Heart left ventricle (tissue), 13 donors: Measurements from ENCODE around the gene ALG9.

Experiments used
- POLR2A ChIP-seq, 2 donors: fragments of 450-650 bp; IDR thresholded peaks; one replicate each; pipeline ENCODE4 v1.6.1; 2017; ENCODE audit warnings: antibody characterized with exemption in 2 of 2, mild to moderate bottlenecking in 2 of 2, moderate library complexity in 2 of 2
- TF ChIP-seq, protein P1 (sequence below), 12 donors: fragments of 200-600 bp; sonication (generic) in 4 of 12; IDR thresholded peaks; one replicate each; pipeline versions ENCODE4 v1.5.0 to v1.8.0; 2018 to 2022; ENCODE audit warnings: antibody characterized with exemption in 12 of 12, mild to moderate bottlenecking in 5 of 12
- donor health status: ischemic (EF 13 %, LVEDD 7.1; RV severe dilation, severe dysfunction).
- donor health status: DM: no; HTN: yes; CAD: no.
- donor health status: DM: no; HTN: no; CAD: no.
- donor health status: ischemic (EF 25% LVEDD 6.9; RV normal size, moderate dysfunction).
- donor health status: ischemic (EF 25% LVEDD 5.7; RV mildly dilated, moderate dysfunction).
- donor health status: ischemic (EF 35%, LVEDD 5.7; RV mildly dilated, moderate dysfunction).
- donor health status: nonischemic (EF 11% LVEDD 7.7; RV severe dilation, severe dysfunction).
- donor health status: DM: yes; HTN: yes; CAD: no.
- donor health status: PGD.
- donor health status: ischemic (EF 29% LVEDD 5.4; RV normal size, mild dysfunction).
- donor health status: nonischemic (EF 23%, LVEDD 6.1; RV moderate dilation, normal function).

DNA sequence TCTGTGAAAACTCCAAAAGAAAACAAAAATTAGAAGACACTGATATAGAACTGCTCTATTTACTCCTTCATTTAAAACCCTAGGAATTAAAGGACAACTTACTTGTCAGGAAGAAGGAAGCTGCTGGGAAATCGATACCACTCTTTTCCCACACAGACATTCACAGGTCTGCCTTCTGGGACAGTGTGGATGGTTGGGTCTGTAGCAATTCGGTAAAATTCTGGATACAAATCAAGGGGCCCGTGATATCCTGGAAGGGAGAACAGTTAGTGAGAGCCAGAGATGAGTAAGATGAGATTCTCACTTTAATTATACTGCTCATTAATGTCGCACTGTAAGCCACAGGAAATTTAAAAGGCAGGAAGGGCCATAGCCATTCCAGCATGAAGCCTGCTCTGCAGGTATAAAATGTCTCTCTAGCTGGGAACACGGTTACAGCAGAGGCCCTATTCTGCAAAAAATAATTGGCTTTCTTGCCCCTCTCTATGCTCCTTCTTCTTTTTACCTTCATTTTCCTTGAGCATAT lies 34.0 kb downstream of the ALG9 start:
- TF ChIP-seq, protein P1, sequence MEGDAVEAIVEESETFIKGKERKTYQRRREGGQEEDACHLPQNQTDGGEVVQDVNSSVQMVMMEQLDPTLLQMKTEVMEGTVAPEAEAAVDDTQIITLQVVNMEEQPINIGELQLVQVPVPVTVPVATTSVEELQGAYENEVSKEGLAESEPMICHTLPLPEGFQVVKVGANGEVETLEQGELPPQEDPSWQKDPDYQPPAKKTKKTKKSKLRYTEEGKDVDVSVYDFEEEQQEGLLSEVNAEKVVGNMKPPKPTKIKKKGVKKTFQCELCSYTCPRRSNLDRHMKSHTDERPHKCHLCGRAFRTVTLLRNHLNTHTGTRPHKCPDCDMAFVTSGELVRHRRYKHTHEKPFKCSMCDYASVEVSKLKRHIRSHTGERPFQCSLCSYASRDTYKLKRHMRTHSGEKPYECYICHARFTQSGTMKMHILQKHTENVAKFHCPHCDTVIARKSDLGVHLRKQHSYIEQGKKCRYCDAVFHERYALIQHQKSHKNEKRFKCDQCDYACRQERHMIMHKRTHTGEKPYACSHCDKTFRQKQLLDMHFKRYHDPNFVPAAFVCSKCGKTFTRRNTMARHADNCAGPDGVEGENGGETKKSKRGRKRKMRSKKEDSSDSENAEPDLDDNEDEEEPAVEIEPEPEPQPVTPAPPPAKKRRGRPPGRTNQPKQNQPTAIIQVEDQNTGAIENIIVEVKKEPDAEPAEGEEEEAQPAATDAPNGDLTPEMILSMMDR (IDR thresholded peaks at IDR 0.05) = no peak
- no peak for TF ChIP-seq POLR2A (IDR thresholded peaks at IDR 0.05)
